ENCODE data around the gene ELK1.

The ELK1 gene

DNA sequence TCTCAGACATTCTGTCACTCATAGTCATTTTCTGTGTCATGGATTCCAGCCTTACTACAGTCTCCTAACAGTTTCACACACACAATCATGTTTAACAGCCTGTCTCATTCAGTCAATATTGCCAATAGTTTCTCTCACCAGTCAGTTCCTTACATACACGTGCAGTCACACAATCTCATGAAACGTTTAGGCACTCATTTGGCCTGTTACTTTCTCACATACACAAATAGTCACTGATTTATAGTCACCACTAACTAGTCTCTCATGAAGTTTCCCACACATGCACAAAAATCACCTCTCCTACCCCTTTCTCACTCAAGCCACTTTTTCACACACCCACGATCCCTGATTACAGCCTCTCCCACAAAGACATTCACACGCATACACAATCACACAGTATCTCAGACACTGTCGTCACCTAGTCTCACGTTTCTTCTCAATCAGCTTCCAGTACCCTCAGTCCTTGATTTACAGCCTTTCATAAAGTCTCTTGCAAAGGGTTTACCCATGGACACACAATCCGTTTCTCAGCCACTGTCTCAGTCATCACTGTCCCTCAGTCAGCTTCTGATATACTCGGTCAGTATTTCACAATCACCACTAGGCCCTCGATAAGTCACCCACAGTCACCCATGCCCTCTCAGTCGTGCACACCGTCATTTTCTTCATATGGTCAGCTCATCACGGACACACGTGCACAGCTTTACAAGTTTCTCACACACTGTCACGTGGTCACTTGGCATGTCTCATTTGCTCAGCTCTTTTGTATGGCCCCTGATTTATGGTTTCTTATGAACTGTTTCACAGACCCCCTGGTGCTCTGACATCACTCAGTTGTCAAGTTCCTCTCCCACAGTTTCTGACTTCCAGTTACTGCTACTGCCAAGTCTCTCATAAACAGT lies 16.4 kb downstream of the ELK1 start (continued):
- TF ChIP-seq ZNF423 (tag by site-specific recombination; IDR thresholded peaks at IDR 0.05), result peak; percentile 65
- peak; percentile 65 for TF ChIP-seq SETDB1 (IDR thresholded peaks at IDR 0.05; ENCODE audit: insufficient read length, low read length)
- TF ChIP-seq HOXA7 (CRISPR knock-in tag; IDR thresholded peaks at IDR 0.05; ENCODE audit: borderline replicate concordance), result no peak
- TF ChIP-seq, protein P1, sequence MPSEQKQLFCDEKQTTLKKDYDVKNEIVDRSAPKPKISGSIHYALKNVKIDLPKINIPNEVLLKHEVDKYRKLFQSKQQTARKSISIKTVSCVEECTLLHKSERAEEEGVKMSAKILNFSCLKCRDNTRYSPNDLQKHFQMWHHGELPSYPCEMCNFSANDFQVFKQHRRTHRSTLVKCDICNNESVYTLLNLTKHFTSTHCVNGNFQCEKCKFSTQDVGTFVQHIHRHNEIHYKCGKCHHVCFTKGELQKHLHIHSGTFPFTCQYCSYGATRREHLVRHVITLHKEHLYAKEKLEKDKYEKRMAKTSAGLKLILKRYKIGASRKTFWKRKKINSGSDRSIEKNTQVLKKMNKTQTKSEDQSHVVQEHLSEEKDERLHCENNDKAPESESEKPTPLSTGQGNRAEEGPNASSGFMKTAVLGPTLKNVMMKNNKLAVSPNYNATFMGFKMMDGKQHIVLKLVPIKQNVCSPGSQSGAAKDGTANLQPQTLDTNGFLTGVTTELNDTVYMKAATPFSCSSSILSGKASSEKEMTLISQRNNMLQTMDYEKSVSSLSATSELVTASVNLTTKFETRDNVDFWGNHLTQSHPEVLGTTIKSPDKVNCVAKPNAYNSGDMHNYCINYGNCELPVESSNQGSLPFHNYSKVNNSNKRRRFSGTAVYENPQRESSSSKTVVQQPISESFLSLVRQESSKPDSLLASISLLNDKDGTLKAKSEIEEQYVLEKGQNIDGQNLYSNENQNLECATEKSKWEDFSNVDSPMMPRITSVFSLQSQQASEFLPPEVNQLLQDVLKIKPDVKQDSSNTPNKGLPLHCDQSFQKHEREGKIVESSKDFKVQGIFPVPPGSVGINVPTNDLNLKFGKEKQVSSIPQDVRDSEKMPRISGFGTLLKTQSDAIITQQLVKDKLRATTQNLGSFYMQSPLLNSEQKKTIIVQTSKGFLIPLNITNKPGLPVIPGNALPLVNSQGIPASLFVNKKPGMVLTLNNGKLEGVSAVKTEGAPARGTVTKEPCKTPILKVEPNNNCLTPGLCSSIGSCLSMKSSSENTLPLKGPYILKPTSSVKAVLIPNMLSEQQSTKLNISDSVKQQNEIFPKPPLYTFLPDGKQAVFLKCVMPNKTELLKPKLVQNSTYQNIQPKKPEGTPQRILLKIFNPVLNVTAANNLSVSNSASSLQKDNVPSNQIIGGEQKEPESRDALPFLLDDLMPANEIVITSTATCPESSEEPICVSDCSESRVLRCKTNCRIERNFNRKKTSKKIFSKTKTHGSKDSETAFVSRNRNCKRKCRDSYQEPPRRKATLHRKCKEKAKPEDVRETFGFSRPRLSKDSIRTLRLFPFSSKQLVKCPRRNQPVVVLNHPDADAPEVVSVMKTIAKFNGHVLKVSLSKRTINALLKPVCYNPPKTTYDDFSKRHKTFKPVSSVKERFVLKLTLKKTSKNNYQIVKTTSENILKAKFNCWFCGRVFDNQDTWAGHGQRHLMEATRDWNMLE (tag by site-specific recombination; conservative IDR thresholded peaks at IDR 0.05; ENCODE audit: low read depth), result no peak
- 0 out of 2 replicates have a peak, but pooled peaks have one; percentile 20 for TF ChIP-seq ZBTB17 (tag by site-specific recombination; IDR thresholded peaks at IDR 0.05)
- TF ChIP-seq ZNF24 (tag by site-specific recombination; IDR thresholded peaks at IDR 0.05), result peak; percentile 43; the same call in 1 of the 2 replicates
- TF ChIP-seq ZIC2 (tag by site-specific recombination; IDR thresholded peaks at IDR 0.05), result peak; percentile 63
- TF ChIP-seq ZNF629 (tag by site-specific recombination; IDR thresholded peaks at IDR 0.05), result peak; percentile 84
- TF ChIP-seq OSR2 (tag by site-specific recombination; IDR thresholded peaks at IDR 0.05), result peak; percentile 77
- TF ChIP-seq EGR2 (tag by site-specific recombination; IDR thresholded peaks at IDR 0.05; ENCODE audit: low read depth), result peak; percentile 96
- no peak for TF ChIP-seq ZNF510 (tag by site-specific recombination; IDR thresholded peaks at IDR 0.05; ENCODE audit: insufficient replicate concordance)
- TF ChIP-seq, protein P2, sequence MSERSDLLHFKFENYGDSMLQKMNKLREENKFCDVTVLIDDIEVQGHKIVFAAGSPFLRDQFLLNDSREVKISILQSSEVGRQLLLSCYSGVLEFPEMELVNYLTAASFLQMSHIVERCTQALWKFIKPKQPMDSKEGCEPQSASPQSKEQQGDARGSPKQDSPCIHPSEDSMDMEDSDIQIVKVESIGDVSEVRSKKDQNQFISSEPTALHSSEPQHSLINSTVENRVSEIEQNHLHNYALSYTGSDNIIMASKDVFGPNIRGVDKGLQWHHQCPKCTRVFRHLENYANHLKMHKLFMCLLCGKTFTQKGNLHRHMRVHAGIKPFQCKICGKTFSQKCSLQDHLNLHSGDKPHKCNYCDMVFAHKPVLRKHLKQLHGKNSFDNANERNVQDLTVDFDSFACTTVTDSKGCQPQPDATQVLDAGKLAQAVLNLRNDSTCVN (tag by site-specific recombination; optimal IDR thresholded peaks at IDR 0.05), result no peak
- TF ChIP-seq ZNF121 (tag by site-specific recombination; IDR thresholded peaks at IDR 0.05), result no peak
- TF ChIP-seq ZNF311 (tag by site-specific recombination; IDR thresholded peaks at IDR 0.05; ENCODE audit: borderline replicate concordance), result no peak
- TF ChIP-seq, protein P3, sequence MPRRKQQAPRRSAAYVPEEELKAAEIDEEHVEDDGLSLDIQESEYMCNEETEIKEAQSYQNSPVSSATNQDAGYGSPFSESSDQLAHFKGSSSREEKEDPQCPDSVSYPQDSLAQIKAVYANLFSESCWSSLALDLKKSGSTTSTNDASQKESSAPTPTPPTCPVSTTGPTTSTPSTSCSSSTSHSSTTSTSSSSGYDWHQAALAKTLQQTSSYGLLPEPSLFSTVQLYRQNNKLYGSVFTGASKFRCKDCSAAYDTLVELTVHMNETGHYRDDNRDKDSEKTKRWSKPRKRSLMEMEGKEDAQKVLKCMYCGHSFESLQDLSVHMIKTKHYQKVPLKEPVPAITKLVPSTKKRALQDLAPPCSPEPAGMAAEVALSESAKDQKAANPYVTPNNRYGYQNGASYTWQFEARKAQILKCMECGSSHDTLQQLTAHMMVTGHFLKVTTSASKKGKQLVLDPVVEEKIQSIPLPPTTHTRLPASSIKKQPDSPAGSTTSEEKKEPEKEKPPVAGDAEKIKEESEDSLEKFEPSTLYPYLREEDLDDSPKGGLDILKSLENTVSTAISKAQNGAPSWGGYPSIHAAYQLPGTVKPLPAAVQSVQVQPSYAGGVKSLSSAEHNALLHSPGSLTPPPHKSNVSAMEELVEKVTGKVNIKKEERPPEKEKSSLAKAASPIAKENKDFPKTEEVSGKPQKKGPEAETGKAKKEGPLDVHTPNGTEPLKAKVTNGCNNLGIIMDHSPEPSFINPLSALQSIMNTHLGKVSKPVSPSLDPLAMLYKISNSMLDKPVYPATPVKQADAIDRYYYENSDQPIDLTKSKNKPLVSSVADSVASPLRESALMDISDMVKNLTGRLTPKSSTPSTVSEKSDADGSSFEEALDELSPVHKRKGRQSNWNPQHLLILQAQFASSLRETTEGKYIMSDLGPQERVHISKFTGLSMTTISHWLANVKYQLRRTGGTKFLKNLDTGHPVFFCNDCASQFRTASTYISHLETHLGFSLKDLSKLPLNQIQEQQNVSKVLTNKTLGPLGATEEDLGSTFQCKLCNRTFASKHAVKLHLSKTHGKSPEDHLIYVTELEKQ (tag by site-specific recombination; IDR thresholded peaks at IDR 0.05; ENCODE audit: borderline replicate concordance), result peak; percentile 46; the same call in 1 of the 2 replicates
- peak; percentile 58 for TF ChIP-seq ZEB2 (tag by site-specific recombination; IDR thresholded peaks at IDR 0.05)
- TF ChIP-seq, protein P4, sequence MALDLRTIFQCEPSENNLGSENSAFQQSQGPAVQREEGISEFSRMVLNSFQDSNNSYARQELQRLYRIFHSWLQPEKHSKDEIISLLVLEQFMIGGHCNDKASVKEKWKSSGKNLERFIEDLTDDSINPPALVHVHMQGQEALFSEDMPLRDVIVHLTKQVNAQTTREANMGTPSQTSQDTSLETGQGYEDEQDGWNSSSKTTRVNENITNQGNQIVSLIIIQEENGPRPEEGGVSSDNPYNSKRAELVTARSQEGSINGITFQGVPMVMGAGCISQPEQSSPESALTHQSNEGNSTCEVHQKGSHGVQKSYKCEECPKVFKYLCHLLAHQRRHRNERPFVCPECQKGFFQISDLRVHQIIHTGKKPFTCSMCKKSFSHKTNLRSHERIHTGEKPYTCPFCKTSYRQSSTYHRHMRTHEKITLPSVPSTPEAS (tag by site-specific recombination; IDR thresholded peaks at IDR 0.05), result no peak
- peak; percentile 99 for TF ChIP-seq ZFHX2 (tag by site-specific recombination; conservative IDR thresholded peaks at IDR 0.05)
- TF ChIP-seq FEZF1 (tag by site-specific recombination; IDR thresholded peaks at IDR 0.05), result peak; percentile 22
- peak; percentile 63; the same call in 1 of the 2 replicates for TF ChIP-seq ZSCAN16 (tag by site-specific recombination; IDR thresholded peaks at IDR 0.05)
- TF ChIP-seq ZBTB8A (tag by site-specific recombination; IDR thresholded peaks at IDR 0.05), result no peak
- TF ChIP-seq GLIS1 (tag by site-specific recombination; IDR thresholded peaks at IDR 0.05), result peak; percentile 93
- TF ChIP-seq ZNF777 (tag by site-specific recombination; IDR thresholded peaks at IDR 0.05; ENCODE audit: borderline replicate concordance), result no peak
